ENCODE data around the gene CDC6.
A peak's percentile ranks its signal among the peaks of the same experiment; 100 is the strongest.

Gene CDC6

GRCh38 chr17:40312131-40312731 lies 24.6 kb downstream of the CDC6 start:
- DNase-seq, result peak; percentile 75

DNA sequence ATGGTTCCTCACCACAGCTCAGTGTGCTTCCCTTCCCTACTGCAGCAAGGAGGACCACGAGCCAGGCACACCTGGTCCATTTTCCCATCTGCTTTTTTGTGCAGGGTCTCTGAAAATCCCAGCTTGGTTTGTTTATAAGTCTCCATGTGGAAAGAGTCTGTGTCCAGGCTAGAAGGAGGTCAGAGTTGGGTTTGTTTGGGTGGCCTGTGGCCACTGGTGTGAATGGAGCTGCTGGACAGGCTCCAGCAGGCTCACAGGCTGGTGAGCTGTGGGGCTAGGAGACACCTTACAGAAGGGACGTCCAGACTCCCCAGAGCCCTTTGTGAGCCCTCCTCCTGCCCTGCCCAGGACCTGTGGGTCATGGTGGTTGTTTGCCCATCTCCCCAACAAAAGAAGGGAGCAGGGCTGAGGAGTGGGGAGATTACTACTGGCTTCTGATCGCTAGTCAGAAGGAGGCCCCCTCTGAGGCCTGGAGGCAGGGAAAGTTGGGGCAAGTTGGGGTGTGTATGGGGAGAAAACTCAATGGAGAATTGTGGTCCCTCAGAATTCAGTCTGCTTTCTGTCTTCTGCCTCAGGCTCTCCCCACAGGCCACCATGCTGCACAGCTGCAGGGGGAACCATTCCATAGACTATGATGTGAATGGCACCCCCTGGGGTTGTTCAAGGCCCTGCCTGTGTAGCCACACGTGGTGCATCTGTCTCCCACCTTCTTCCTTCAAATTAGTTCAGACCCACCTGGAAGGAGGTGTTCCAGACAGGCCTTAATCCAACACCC lies 25.4 kb downstream of the CDC6 start:
- no peak for DNase-seq

DNA sequence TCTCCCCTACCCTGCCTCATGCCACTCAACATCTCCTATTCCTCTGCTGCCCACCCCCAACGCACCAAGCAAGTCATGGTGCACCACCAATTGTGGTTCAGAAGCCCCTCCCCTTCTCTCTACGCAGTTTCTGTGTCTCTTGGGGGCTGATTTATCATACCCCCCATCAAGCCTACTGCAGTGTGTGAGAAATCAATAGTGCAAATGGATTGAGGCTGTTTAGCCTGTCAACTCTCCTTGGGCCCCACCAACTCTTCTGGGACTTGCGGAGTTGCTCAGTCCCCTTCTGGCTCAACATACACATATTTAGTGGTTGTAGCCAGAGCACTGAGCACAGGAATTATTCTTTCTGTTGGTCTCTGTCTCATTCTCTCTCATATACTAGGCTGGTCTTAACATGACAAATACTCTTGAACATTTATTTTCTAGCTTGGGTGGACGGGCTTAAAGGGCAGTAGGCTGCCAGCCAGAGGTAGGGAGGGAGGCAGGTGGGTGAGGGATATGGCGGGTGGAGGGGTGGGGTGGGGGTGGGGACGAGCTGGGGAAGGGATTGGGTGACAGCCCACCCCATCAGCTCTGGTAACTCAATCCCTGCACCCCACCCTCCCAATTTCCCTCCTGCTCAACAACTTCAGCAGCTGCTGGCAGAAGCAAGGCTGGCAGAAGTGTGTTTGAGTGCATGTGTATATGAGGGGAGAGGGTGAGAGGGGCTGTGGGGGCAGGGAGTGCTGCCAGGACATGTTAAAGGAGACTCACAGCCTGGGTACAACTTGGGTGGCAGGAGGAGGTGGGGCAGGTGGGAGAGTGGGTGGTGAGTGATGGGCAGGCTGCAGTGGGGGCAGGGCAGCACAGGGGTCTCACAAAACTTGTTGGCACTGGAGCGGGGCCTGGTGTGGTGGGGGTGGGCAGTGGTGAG lies 26.2 kb downstream of the CDC6 start:
- peak; percentile 72 for DNase-seq

- DNase-seq, result peak; percentile 85
Observed at GRCh38 chr17:40314584-40314956, 26.9 kb downstream of the CDC6 start.

GRCh38 chr17:40315206-40315605 lies 27.5 kb downstream of the CDC6 start:
- DNase-seq, result no peak

GRCh38 chr17:40315678-40316570 lies 28.2 kb downstream of the CDC6 start:
- DNase-seq, result no peak

DNA sequence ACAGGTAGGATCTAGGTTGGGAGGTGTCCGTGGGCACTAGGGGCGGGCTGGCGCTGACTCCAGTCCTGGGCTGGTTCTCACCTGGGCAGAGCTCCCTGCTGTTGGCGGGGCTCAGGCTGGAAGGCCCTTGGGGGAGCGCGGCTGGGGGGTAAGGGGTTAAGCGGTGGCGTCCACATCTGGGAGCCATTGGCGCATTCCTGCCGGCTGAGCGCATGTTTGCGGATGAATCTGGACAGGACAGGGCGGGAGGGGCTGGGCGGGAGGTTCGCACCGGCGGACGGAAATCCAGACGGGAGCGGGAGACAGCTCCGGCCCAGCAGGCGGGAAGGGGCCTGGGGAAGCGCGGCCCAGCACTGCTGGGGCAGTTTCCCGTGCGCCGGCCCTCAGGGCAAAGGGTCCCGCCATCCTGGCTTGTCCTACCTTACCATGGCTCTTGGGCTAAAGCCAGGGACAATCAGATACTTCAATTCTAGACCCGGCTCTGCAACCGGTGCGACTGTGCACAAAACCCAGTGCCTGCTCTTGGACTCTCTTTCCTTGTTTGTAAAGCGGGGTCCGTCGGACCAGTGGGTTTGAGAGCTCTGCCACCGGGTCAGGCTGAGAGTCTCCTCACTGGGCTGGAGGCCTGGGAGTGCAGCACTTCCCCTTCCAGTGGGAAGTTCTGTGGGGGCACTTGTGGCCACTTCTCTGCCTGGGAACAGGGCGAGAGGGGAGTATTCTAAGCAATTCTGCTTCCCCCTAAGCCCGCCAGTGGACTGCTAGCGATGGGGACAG lies 29.1 kb downstream of the CDC6 start:
- peak; percentile 91 for DNase-seq

GRCh38 chr17:40317345-40317873 lies 29.7 kb downstream of the CDC6 start:
- DNase-seq, result peak; percentile 79

GRCh38 chr17:40317880-40318829 lies 30.5 kb downstream of the CDC6 start:
- peak; percentile 98 for DNase-seq

GRCh38 chr17:40318830-40319391 lies 31.2 kb downstream of the CDC6 start:
- peak; percentile 42 for DNase-seq

DNA sequence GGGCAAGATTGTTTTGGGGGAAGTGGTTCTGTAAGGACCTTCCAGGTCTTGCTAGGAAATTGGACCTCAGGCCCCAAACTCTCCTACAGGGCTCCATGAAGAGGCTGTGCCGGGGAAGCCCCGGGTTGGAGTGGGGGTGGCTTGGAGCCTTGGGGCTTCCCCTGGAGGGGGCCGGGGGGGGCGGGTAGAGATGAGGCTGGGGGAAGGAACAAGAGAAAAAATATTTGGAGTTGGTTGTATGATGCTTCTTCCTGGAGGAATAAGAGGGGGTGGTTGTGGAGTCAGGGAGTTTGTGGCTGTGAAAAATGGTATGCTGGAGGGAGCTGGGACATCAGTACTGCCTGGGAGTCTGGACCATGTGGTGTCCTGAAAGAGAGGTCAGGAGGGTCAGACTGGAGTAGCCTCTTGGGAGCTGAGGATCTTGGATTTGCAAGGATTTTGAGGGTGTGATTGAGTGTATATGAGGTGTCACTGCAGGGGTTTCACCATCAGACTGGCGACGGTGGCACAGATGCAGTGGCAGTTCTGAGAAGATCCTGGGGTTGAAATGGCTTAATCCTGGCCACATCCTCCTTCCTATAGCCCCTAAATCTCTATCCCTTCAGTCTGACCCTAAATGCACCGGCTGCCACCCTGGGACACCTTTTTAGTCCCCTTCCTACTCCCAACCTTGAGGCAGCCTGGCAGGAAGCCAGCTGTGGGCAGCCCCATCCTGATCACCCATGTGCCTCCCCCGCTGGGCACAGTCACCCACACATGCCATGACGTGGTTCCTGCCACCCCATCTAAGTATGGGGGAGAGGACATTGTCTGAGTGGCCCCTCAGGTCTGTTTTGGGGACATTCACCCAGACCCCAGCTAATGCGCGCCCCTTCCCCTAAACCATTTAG lies 32.2 kb downstream of the CDC6 start:
- peak; percentile 43 for DNase-seq

DNA sequence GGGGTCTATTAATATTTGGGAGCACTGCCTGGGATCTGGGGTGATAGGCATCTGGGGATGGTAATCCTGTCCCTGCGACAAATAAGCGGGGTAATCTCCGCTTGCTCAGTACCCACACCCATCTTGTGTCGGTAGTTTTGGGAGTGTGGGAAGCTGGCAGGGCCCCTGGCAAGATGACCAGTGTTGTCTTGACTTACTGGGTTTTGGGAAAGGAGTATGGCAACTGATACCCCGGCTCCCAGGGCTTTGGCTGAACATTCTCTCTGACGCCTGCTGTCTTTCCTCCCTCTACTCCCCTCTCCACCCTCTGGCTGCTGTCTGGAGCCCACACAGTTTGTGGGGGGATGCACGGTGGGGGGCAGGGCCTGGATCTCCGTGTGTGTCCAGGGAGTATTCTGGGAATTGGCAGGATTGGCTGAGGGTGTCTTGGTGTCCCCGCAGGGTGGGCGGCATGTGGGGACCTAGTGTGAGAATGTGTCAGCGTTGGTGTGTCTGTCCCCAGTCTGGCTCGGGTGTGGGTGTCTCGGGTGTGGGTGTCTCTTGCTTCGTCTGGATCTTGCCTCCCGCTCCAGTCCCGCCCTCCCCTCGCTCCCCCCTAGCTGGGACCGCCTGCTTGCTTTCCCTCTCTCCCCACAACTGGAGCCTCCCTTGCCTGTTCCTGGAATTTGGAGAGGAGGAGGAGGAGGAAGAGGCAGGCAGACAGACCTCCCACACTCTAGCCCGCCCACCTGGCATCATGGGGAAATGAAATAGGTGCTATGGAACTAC lies 33.3 kb downstream of the CDC6 start:
- peak; percentile 94 for DNase-seq

DNA sequence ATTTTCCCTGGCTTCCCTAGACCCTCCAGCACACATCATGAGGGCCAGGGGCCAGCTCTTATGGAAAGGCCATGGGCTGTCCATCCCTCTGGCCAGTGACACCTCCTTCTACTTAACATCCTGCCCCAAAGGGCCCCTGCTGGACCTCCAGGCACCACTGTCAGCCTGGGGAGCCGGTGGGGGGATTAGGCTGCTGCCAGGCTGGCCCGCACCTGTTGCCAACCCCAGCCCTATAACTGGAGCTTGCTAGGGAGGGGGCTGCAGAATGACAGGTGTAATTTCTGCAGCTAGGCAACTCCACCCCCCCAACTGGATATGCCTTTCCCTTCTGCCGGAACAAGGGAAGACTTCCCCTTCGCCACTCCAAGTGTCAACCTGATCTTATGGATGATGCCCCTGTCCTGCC lies 33.8 kb downstream of the CDC6 start:
- DNase-seq, result no peak

DNA sequence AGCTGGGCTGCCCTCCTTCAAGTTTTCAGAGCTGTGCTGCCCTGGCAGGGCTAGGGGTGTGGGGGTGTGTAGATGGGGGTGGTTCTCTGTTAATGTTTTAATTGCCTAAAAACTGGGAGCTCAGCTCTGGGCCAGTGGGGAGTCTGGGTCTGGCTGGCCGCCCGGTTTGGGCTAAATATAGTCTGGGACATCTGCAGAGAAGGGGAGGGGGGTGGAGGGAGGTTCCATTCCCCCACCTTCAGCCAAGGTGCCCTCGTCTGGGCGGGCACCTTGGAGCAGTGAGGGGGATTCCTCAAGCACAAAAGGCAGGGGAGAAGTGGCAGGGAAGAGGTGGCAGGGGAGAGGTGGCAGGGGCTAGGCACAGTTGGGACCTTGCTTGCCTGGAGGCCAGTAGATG lies 34.3 kb downstream of the CDC6 start:
- DNase-seq, result peak; percentile 75

DNA sequence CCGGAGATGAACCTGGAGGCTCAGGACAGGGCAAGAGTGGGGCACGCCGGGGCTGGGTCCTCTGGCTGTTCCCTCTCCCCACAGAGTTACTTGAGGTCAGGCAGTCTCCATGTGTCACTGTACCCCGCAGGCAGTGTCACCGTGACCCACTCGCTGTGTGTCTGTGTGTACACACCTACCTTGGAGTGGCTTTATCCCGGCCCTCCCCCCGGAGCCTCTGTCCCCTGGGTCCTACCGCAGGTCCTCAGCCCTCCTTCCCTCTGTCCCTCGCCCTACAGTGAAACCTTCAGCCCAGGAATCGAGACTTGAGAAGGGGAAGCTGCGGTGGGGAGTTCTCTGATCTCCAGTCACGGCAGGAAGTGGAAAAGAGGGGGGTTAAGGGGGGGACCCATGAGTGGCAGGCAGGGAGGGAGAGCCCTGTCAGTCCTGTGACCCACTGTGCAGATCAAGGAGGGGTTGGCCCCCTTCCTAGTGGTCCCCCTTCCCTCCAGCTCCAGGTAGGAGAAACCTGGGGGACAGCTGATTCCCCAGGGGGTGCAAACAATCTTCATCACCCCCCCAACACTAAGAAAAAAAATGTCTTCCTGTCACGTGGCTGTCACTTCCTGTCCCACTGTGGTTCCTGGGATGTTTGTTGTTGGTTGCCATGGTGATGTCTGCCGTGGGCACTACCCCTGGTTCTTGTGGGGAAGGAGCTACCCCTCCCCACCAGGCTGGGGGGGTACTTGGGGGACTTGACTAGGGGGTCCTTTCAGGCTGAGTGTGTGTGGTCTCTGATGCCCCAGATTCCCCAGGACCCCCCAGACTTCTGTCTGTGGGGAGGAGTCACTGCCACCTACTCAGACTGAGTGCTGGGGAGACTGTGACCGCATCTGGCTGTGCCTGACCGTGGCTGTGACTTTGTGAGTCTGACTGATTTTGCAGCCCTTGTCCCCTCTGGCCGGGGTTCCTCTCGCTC lies 35.0 kb downstream of the CDC6 start:
- DNase-seq, result peak; percentile 90
